KMS-11 (cell line): ENCODE data around the gene LRRC14B.

ENCODE experiments used
- H2AFZ ChIP-seq: fragments of 200-600 bp; sonication (generic); 2 replicates; pipeline ENCODE4 v1.6.1; 2016; ENCODE audit warnings: antibody characterized with exemption, mixed run types, low read depth
- H3K27ac ChIP-seq: fragments of 200-600 bp; sonication (generic); 2 replicates; pipeline ENCODE4 v1.6.1; 2016; ENCODE audit warnings: mild to moderate bottlenecking, mixed run types
- H3K27me3 ChIP-seq: fragments of 200-600 bp; sonication (generic); 2 replicates; pipeline ENCODE4 v1.6.1; 2017; ENCODE audit warnings: mild to moderate bottlenecking, low read depth, mixed run types, moderate library complexity; ENCODE audit not compliant: insufficient read depth
- H3K36me3 ChIP-seq: fragments of 200-600 bp; sonication (generic); 2 replicates; pipeline ENCODE4 v1.6.1; 2017; ENCODE audit warnings: mild to moderate bottlenecking, mixed run types; ENCODE audit not compliant: insufficient read depth
- H3K4me1 ChIP-seq: fragments of 200-600 bp; sonication (generic); 2 replicates; pipeline ENCODE4 v1.6.1; 2016; ENCODE audit warnings: mild to moderate bottlenecking, low read depth, mixed run types; ENCODE audit not compliant: poor library complexity, severe bottlenecking
- H3K4me2 ChIP-seq: fragments of 200-600 bp; sonication (generic); 2 replicates; pipeline ENCODE4 v1.7.0; 2016; ENCODE audit warnings: mild to moderate bottlenecking, mixed run types
- H3K4me3 ChIP-seq: fragments of 200-600 bp; sonication (generic); IDR thresholded peaks from 2 replicates; pipeline ENCODE4 v1.6.1; 2017; ENCODE audit warnings: low read depth, low read length, mixed read lengths; ENCODE audit not compliant: insufficient read depth
- H3K79me2 ChIP-seq: fragments of 200-600 bp; sonication (generic); 2 replicates; pipeline ENCODE4 v1.6.1; 2016; ENCODE audit warnings: low read depth, mixed run types; ENCODE audit not compliant: insufficient read depth
- H3K9ac ChIP-seq: fragments of 200-600 bp; sonication (generic); 2 replicates; pipeline ENCODE4 v1.6.1; 2016; ENCODE audit warnings: mild to moderate bottlenecking, mixed run types
- H4K20me1 ChIP-seq: fragments of 200-600 bp; sonication (generic); 2 replicates; pipeline ENCODE4 v1.6.1; 2016; ENCODE audit warnings: mild to moderate bottlenecking, mixed run types; ENCODE audit not compliant: insufficient read depth
- CTCF ChIP-seq: fragments of 200-600 bp; sonication (generic); conservative IDR thresholded peaks from 2 replicates; pipeline ENCODE4 v1.6.1; 2017; ENCODE audit warnings: low read depth, mild to moderate bottlenecking, antibody characterized with exemption, low read length, moderate library complexity, mixed read lengths

The LRRC14B gene

GRCh38 chr5:186091-187041 lies 4.9 kb upstream of the LRRC14B start:
- Histone ChIP-seq H3K79me2 (peaks cover 9% of the 10 kb centered on the region), H3K4me2 (no peak overlapping the region), H3K4me3 (no peak overlapping the region), H3K9ac (no peak overlapping the region), H3K27ac (no peak overlapping the region), H3K4me1 (peaks cover 39% of the 10 kb centered on the region), H2AFZ (no peak overlapping the region), H3K27me3 (no peaks in the 10 kb centered on the region), H4K20me1 (no peaks in the 10 kb centered on the region), H3K36me3 (no peaks in the 10 kb centered on the region)
- TF ChIP-seq CTCF: no peak

GRCh38 chr5:187042-187431 lies 4.3 kb upstream of the LRRC14B start:
- Histone ChIP-seq H3K4me2 (no peak overlapping the region), H3K79me2 (peaks cover 12% of the 10 kb centered on the region), H3K9ac (no peak overlapping the region), H3K27me3 (no peaks in the 10 kb centered on the region), H3K4me1 (peaks cover 46% of the 10 kb centered on the region), H3K36me3 (no peaks in the 10 kb centered on the region), H3K27ac (no peak overlapping the region), H3K4me3 (no peak overlapping the region), H2AFZ (no peak overlapping the region), H4K20me1 (no peaks in the 10 kb centered on the region)
- TF ChIP-seq CTCF: no peak

- Histone ChIP-seq H3K4me2 (peak overlapping the region; percentile 99), H3K27ac (no peak overlapping the region), H3K4me3 (no peak overlapping the region), H3K9ac (peak overlapping the region; percentile 14; the same call in 1 of the 2 replicates), H3K36me3 (no peaks in the 10 kb centered on the region), H3K79me2 (peaks cover 20% of the 10 kb centered on the region), H3K4me1 (peaks cover 54% of the 10 kb centered on the region), H3K27me3 (no peaks in the 10 kb centered on the region), H4K20me1 (no peaks in the 10 kb centered on the region), H2AFZ (peak overlapping the region; percentile 76)
- no peak for TF ChIP-seq CTCF
Measured at GRCh38 chr5:187617-188451, 3.5 kb upstream of the LRRC14B start.

GRCh38 chr5:188488-189481 lies 2.5 kb upstream of the LRRC14B start:
- H2AFZ ChIP-seq: peak overlapping the region; percentile 76

More at GRCh38 chr5:188488-189481, 2.5 kb upstream of the LRRC14B start:
- no peak overlapping the region for H3K4me3 ChIP-seq
- no peaks in the 10 kb centered on the region for H4K20me1 ChIP-seq
- no peaks in the 10 kb centered on the region for H3K36me3 ChIP-seq
- H3K27me3 ChIP-seq: no peaks in the 10 kb centered on the region
- TF ChIP-seq CTCF: peak; percentile 95
- peaks cover 54% of the 10 kb centered on the region for H3K4me1 ChIP-seq
- peak overlapping the region; percentile 86; the same call in 1 of the 2 replicates for H3K27ac ChIP-seq
- H3K4me2 ChIP-seq: peak overlapping the region; percentile 99
- peaks cover 30% of the 10 kb centered on the region for H3K79me2 ChIP-seq
- peak overlapping the region; percentile 14; the same call in 1 of the 2 replicates for H3K9ac ChIP-seq
